T-helper 22 cell (primary cell): ENCODE results near the gene MKX.

Experiments
- DNase-seq: peaks from one replicate; pipeline ENCODE4 v3.0.0-alpha.2; 2020; ENCODE audit warnings: low read depth

The MKX gene

DNA sequence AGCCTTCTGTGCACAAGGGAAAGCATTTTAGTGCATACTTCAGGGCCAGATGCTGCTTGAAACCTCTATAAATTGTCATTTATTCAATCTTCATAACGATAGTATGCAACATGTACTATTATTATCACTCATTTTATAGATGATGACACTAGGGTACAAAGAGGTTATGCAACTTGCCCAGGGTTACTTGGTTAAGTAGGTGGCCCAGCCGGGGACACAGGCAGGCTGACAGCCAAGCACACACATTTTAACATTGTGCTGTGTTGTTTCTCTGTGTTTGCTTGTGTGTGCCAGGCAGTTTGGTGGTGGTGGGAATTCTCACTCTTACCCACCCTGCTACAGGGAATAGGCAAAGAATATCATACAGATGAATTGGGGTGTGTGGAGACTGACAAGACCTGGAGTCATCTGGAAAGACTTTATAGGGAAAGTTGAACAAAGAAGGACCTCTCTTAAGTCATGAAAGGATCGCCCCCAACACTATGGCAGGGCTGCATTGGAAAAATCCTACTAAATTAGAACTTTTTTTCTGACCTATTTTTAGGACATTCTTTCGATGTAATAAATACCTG is 98.9 kb downstream of the MKX start:
- DNase-seq: no peak

DNA sequence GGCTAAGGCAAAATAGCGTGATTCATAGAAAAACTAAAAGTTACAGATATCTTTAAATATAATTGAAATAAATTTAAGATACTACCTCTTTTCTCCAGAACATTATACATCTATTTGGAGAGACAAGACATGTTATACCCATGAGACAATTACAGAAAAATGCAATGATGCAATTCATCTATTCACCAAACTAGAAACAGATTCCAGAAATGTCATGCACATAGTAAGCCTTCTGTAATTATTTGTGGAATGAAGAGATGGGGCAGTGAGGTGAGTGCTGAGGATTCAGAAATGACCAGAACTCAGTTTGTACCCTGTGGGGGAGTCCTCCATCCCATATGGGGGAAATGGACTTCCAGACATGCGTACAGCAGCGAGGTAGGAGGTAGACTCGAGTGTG is 99.4 kb downstream of the MKX start:
- no peak for DNase-seq

DNA sequence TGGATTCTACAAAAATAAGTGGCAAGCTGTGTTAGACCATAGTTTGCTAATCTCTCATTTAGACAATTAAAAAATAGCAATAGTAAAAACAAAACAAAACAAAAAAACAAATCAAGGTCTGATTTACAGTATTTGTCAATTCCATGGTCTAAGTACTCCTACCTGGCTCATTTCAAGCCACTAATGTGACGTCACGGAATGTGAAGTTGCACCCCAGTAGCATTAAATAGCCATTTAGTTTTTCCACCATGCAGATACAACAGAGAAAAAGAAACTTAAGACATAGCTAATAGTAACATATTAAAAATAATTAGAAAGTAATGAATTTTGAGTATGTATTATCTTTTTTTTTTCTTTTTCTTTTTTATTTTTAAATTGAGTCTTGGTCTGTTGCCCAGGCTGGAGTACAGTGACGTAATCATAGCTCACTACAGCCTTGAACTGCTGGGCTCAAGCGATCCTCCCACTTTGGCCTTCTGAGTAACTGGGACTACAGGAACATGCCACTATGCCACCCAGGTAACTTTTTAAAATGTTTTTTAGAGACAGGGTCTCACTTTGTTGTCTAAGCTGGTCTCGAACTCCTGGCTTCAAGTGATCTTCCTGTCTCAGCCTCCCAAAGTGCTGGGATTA is 101.2 kb downstream of the MKX start:
- DNase-seq: no peak

- DNase-seq: no peak
These were observed 102.3 kb downstream of the MKX start for GRCh38 chr10:27643301-27643700.

- no peak for DNase-seq
These were observed 103.5 kb downstream of the MKX start for GRCh38 chr10:27642023-27642589.

GRCh38 chr10:27638071-27638750 is 107.4 kb downstream of the MKX start:
- no peak for DNase-seq

DNA sequence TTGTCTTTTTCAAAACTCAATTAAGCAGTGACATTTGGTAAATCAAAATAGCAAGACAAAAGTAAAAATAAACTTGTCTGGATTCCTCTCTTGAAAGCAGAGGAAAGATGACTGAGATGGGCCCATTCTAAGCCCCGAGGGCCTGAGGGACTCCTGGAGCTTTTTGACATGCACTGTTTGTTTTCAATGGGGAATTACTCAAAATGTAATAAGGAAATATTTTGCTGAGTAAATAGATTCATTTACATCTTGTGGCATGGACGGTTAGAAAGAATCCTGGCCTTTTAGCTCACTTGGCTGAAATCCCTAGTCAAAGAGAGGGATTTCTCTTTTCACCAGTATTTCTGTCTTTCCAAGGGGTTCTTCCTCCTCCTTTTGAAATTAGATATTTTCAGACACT is 108.0 kb downstream of the MKX start:
- no peak for DNase-seq

DNA sequence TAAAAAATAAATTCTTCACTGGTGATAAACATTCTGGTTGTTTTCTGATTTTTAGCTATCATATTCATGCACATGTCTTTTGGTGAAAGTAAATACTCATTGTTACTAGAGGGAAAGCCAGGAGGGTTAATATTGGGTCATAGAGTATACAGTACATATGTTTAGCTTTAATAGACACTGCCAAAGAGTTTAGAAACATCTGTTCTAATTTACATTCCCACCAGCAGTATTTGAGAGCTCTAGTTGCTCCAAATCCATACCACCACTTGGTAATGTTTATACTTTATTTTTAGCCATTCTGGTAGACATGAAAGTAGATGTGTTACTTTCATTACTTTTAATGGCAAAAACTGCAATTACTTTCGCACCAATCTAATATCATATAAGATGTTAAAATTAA is 108.8 kb downstream of the MKX start:
- no peak for DNase-seq

- no peak for DNase-seq
These were observed 109.8 kb downstream of the MKX start for GRCh38 chr10:27635699-27636270.

DNA sequence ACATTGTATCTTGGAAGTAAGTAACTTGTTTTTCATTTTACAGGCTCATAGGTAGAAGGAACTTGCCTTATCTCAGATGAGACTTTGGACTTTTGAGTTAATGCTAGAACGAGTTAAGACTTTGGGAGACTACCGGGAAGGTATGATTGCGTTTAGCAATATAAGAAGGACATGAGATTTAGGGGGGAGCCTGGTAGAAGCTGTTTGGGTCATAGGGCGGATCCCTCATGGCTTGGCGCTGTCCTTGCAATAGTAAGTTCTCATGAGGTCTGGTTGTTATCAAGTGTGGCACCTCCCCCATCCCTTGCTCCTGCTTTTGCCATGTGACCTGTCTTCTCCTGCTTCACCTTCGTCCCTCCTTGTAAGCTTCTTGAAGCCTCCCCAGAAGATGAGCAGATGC is 110.3 kb downstream of the MKX start:
- no peak for DNase-seq

- no peak for DNase-seq
These were observed 117.0 kb downstream of the MKX start for GRCh38 chr10:27628621-27629020.

- DNase-seq: no peak
These were observed 118.7 kb downstream of the MKX start for GRCh38 chr10:27626890-27627289.

DNA sequence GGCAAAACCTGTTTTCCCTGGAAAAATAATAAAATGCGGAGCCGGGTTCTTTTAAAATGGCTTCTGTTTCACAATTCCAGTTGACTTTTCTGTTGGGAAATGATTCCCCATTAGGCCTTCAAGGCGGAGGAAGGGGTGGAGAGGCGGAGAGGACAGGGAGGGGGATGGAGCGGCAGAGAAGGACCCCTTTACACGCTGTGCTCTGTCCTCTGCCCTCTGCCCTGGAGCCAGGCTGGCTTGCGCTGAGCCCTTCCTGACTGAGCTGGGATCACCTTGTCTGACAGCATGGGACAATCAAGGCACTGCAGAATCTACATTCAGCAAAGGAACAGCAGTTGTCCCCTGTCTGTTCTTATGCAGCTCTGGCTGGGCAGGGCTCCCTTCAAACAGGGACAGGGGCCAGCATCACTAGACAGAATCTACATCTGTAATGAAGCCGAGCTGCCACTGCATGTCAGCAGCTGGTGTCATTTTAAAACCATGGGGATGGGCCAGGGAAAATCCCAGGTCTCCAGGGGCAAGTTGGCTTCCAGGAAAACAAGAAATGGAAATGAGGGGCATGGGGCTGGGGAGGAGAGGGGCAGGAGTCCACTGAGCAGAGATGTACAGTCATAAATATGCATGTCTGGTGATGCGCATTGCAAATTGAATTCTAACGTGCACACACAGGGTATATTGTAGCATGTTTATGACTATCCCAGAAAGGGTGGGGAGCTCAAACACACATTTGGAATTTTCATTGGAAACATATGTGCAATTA is 120.0 kb downstream of the MKX start:
- no peak for DNase-seq

DNA sequence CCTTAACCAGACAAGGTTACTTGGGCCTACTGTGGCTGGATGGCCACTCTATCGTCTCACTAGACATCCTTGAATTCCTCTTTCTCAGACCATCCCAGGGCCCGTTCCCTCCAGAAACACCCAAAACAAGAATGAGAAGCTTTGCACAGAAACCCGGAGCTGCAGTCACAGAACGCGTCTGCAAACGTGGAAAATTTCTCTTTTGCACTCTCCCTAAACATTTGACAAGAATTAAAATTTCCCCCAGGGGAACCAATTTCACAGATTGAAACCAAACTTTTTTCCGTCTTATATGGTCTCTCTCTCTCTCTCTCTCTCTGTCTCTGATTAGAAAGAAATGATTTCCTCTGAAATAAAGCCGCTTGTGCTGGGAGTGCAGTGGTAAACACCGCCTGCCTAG is 120.7 kb downstream of the MKX start:
- no peak for DNase-seq
